ENCODE data around the gene TCF3. TPM values are rescaled to one million over a fixed set of nuclear protein-coding genes. Genes with fewer than 3 reads are reported as not detected.
"Not testable (repeated sequence)": the region's sequence is repeated elsewhere in the genome, so short reads cannot be mapped to it uniquely, and the experiment has no call there.

TCF3 gene
- total RNA-seq, 1 donor from 2014 or later = 153 TPM

DNA sequence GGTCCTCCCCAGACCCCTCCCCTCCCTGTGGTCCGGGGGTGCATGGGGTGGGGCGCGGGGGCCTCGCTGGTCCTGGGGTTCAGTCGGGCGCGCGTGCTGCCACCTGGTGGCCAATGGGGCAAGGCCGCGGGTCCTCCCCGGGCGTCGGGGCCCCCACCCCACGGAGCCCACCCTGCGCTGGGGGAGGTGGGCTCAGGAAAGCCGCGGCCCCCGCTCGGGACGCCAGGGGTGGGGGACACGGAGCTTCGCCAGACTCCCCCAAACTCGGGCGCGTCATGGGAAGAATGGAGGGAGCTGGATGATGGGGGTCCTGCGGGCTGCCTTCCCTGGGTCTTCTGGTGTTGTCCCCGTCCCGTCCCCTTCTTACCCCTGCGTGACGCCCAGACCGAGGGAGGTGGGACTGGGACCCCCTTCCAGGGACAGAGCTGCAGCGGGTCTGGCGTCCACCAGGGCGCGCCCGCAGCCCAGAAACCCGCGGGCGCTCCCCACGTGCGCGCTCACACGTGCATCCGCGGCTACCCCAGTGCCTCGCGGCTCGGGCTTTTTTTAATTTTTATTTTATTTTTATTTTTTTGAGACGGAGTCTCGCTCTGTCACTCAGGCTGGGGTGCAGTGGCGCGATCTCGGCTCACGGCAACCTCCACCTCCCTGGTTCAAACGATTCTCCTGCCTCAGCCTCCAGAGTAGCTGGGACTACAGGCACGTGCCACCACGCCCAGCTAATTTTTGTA, 19.8 kb upstream of the TCF3 start:
- Mint-ChIP-seq H3K4me1 (ENCODE audit: low read depth) (peaks cover 9% of the 10 kb centered on the region), H3K36me3 (ENCODE audit: low read depth) (no peaks in the 10 kb centered on the region), H3K27me3 (ENCODE audit: low read depth) (peaks cover 51% of the 10 kb centered on the region), H3K4me3 (ENCODE audit: unreplicated experiment) (peak overlapping the region; percentile 42), H3K9me3 (ENCODE audit: low read depth) (no peaks in the 10 kb centered on the region), H3K27ac (ENCODE audit: unreplicated experiment) (no peak overlapping the region)
- DNase-seq (ENCODE audit: low spot score) = no peak
- TF ChIP-seq CTCF (IDR thresholded peaks at IDR 0.05) = peak; percentile 97

DNA sequence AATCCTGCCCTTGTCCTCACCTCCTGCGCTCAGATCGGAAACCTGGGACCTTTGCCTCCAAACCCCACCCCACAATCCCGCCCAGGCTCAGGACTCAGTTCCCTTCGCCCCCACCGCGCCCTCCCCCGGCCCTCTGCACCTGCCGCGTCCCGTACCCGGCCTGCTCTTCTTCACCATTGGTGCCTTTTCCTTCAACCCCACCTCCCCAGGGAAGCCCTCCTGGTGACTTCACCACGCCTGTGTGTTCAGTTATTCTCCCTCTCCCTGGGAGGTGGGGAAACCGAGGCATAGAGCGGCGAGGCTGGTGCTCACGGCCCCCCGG, 19.3 kb upstream of the TCF3 start:
- Mint-ChIP-seq H3K27ac (ENCODE audit: unreplicated experiment) (no peak overlapping the region), H3K27me3 (ENCODE audit: low read depth) (peaks cover 49% of the 10 kb centered on the region)

DNA sequence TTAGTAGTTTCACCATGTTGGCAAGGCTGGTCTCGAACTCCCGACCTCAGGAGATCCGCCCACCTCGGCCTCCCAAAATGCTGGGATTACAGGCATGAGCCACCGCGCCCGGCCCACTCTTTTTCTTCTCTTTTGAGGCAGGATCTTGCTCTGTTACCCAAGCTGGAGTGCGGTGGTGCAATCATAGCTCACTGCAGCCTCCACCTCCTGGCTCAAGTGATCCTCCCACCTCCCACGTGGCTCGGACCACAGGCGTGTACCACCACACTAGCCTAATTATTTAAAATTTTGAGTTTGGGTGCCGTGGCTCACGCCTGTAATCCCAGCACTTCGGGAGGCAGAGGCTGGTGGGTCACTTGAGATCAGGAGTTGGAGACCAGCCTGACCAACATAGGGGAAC, 18.3 kb upstream of the TCF3 start:
- H3K9me3 Mint-ChIP-seq (ENCODE audit: low read depth); H3K4me3 Mint-ChIP-seq (ENCODE audit: unreplicated experiment); H3K4me1 Mint-ChIP-seq (ENCODE audit: low read depth); DNase-seq (ENCODE audit: low spot score); H3K27ac Mint-ChIP-seq (ENCODE audit: unreplicated experiment); H3K36me3 Mint-ChIP-seq (ENCODE audit: low read depth): not testable (repeated sequence)
- H3K27me3 Mint-ChIP-seq (ENCODE audit: low read depth) = peaks cover 47% of the 10 kb centered on the region

More for the DNA sequence above, 19.3 kb upstream of the TCF3 start:
- no peak for DNase-seq (ENCODE audit: low spot score)
- TF ChIP-seq CTCF (IDR thresholded peaks at IDR 0.05) = no peak
- Mint-ChIP-seq H3K4me3 (ENCODE audit: unreplicated experiment) (no peak overlapping the region), H3K4me1 (ENCODE audit: low read depth) (peaks cover 9% of the 10 kb centered on the region), H3K36me3 (ENCODE audit: low read depth) (no peaks in the 10 kb centered on the region), H3K9me3 (ENCODE audit: low read depth) (no peaks in the 10 kb centered on the region)

GRCh38 chr19:1668486-1669270, 16.3 kb upstream of the TCF3 start:
- Mint-ChIP-seq H3K4me1 (ENCODE audit: low read depth) (peaks cover 9% of the 10 kb centered on the region), H3K27ac (ENCODE audit: unreplicated experiment) (no peak overlapping the region), H3K36me3 (ENCODE audit: low read depth) (no peaks in the 10 kb centered on the region), H3K4me3 (ENCODE audit: unreplicated experiment) (no peak overlapping the region), H3K9me3 (ENCODE audit: low read depth) (no peaks in the 10 kb centered on the region), H3K27me3 (ENCODE audit: low read depth) (peaks cover 39% of the 10 kb centered on the region)
- TF ChIP-seq CTCF (IDR thresholded peaks at IDR 0.05) = no peak
- DNase-seq (ENCODE audit: low spot score) = no peak

DNA sequence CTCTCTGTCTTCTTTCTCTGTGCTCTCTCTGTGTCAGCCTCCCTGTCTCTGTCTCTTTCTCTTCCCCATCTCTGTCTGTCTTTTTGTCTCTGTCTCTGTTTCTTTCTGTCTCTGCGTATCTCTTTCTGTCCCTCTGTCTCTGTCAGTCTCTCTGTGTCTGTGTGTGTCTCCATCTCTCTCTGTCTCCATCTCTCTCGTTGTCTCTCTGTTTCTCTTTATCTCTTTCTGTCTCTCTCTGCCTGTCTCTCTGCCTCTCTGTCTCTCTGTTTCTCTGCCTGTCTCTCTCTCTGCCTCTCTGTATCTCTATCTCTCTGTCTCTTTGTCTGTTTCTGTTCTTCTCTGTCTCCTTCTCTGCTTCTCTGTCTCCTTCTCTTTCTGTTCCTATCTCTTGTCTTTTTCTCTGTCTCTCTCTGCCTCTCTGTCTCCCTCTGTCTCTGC, 15.7 kb upstream of the TCF3 start:
- no peak for DNase-seq (ENCODE audit: low spot score)
- Mint-ChIP-seq H3K9me3 (ENCODE audit: low read depth) (no peaks in the 10 kb centered on the region), H3K4me3 (ENCODE audit: unreplicated experiment) (no peak overlapping the region), H3K27ac (ENCODE audit: unreplicated experiment) (no peak overlapping the region), H3K4me1 (ENCODE audit: low read depth) (peaks cover 9% of the 10 kb centered on the region), H3K36me3 (ENCODE audit: low read depth) (no peaks in the 10 kb centered on the region), H3K27me3 (ENCODE audit: low read depth) (peaks cover 36% of the 10 kb centered on the region)
- no peak for TF ChIP-seq CTCF (IDR thresholded peaks at IDR 0.05)

All from chondrocyte (in vitro differentiated cells).